Stimulated activated naive B cell treated with anti-CD40 and anti-IgM and Interleukin-4, amounts not matched to agents 10 μg/mL and 1 μg/mL and 100 μg/mL, for 72 hours (primary cell): Measurements from ENCODE around the gene PLAAT4.

Source experiments
- ATAC-seq, 2 donors: fragments of 150-1000 bp; cut with Tn5 transposase; replicated peaks; 2 replicates each; pipeline ENCODE4 v1.10.0; 2021; ENCODE audit warnings: moderate library complexity in 1 of 2
- DNase-seq: peaks from one replicate; pipeline ENCODE4 v3.0.0; 2021
- H3K27ac Mint-ChIP-seq: one replicate; pipeline ENCODE4 v1.8.0; 2022; ENCODE audit warnings: mild to moderate bottlenecking, mixed read lengths
- H3K27me3 Mint-ChIP-seq, 2 donors: one replicate each; pipeline ENCODE4 v1.8.0; 2022; ENCODE audit warnings: mixed read lengths in 2 of 2
- H3K36me3 Mint-ChIP-seq, 2 donors: one replicate each; pipeline ENCODE4 v1.8.0; 2022; ENCODE audit warnings: mixed read lengths in 2 of 2, mild to moderate bottlenecking in 1 of 2
- H3K4me1 Mint-ChIP-seq, 2 donors: one replicate each; pipeline ENCODE4 v1.8.0; 2022; ENCODE audit warnings: mixed read lengths in 2 of 2, mild to moderate bottlenecking in 1 of 2
- H3K4me3 Mint-ChIP-seq, 2 donors: one replicate each; pipeline ENCODE4 v1.8.0; 2022; ENCODE audit warnings: mild to moderate bottlenecking in 2 of 2, mixed read lengths in 2 of 2, moderate library complexity in 1 of 2
- H3K9me3 Mint-ChIP-seq, 2 donors: one replicate each; pipeline ENCODE4 v1.8.0; 2022; ENCODE audit warnings: mixed read lengths in 2 of 2, mild to moderate bottlenecking in 1 of 2

PLAAT4 gene, protein sequence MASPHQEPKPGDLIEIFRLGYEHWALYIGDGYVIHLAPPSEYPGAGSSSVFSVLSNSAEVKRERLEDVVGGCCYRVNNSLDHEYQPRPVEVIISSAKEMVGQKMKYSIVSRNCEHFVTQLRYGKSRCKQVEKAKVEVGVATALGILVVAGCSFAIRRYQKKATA

GRCh38 chr11:63536669-63537292, at the start of gene PLAAT4:
PLAAT4 (plus strand) TSS chr11:63536808; CDS start chr11:63536869, 61 bp downstream.
- no peaks in the 10 kb centered on the region for H3K9me3 Mint-ChIP-seq
- H3K4me3 Mint-ChIP-seq: peak within 1 kb of the TSS; percentile 75 to 77
- no peak for DNase-seq
- no peaks in the 10 kb centered on the region for H3K36me3 Mint-ChIP-seq
- H3K4me1 Mint-ChIP-seq: peaks cover 25 to 43% of the 10 kb centered on the region in 2 donors
- H3K27ac Mint-ChIP-seq: peak within 1 kb of the TSS; percentile 63
- no peaks in the 10 kb centered on the region for H3K27me3 Mint-ChIP-seq
- ATAC-seq: peak; percentile 44 to 52

DNA sequence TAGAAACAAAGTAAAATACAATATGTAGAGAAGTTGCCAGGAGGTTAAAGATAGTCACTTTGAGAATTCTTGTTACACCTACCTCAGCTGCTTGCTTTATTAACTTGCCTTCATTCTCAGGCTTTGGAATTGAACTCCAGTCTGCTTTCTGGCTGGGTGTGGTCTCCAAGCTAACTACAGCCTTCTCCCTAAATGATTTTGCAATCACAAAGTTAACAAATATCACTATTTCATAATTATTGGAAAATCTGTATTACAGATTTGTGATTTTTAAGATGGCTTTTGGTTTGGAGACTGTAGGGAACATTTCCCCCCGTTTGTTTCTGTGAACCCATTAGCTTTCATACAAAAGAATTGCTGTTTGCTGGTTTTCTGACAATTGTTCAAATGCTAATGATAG, 47.8 kb upstream of the PLAAT4 start:
- no peak for ATAC-seq
- H3K36me3 Mint-ChIP-seq: peaks cover 5 to 7% of the 10 kb centered on the region in 2 donors
- H3K27ac Mint-ChIP-seq: no peak overlapping the region
- peaks cover 14 to 22% of the 10 kb centered on the region in 2 donors for H3K9me3 Mint-ChIP-seq
- DNase-seq: no peak
- peaks cover 5 to 8% of the 10 kb centered on the region in 2 donors for H3K4me1 Mint-ChIP-seq
- peaks cover 48 to 69% of the 10 kb centered on the region in 2 donors for H3K27me3 Mint-ChIP-seq
- H3K4me3 Mint-ChIP-seq: no peak overlapping the region

DNA sequence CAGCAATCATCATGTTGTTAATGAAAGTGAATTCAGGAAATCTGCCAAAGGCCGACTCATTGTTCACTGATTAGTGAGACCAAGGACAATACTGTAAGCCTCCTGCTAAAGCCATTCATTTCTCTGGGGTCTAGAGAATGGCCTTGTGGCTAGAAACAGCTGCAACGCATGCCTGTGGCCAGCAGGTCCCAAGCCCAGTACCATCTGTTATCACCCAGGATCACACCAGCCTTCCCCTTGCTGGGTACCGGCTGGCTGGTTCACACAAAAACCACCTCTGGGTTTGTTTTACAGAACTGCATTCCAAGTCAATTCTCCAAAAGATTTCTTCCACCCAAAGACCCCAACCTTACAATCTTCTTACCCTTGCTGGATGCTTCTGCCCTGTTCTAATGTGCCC, 46.7 kb upstream of the PLAAT4 start:
- Mint-ChIP-seq H3K36me3 (peaks cover 3% of the 10 kb centered on the region in 2 donors), H3K4me1 (peaks cover 5 to 8% of the 10 kb centered on the region in 2 donors), H3K27ac (no peak overlapping the region), H3K4me3 (no peak overlapping the region), H3K9me3 (peaks cover 10 to 13% of the 10 kb centered on the region in 2 donors), H3K27me3 (peaks cover 50 to 67% of the 10 kb centered on the region in 2 donors)
- no peak for DNase-seq
- ATAC-seq: no peak

- Mint-ChIP-seq H3K27ac (no peak within 1 kb of the TSS), H3K27me3 (peaks cover 47 to 66% of the 10 kb centered on the region in 2 donors), H3K9me3 (peaks cover 4 to 5% of the 10 kb centered on the region in 2 donors), H3K36me3 (peaks cover 2 to 3% of the 10 kb centered on the region in 2 donors), H3K4me3 (peak within 1 kb of the TSS; percentile 44 to 69), H3K4me1 (peaks cover 5 to 8% of the 10 kb centered on the region in 2 donors)
- DNase-seq (no peak), ATAC-seq (no peak)
These were observed 45.9 kb upstream of the PLAAT4 start, which contains the start of gene PLAAT5 for GRCh38 chr11:63490551-63491239. PLAAT5 (minus strand) TSS chr11:63491167; CDS start chr11:63491034, 133 bp downstream.

GRCh38 chr11:63491240-63491587, 45.4 kb upstream of the PLAAT4 start:
- Mint-ChIP-seq H3K27ac (no peak overlapping the region), H3K27me3 (peaks cover 47 to 67% of the 10 kb centered on the region in 2 donors), H3K4me1 (peaks cover 5 to 8% of the 10 kb centered on the region in 2 donors), H3K9me3 (peaks cover 3 to 4% of the 10 kb centered on the region in 2 donors), H3K36me3 (peaks cover 2 to 3% of the 10 kb centered on the region in 2 donors), H3K4me3 (peak overlapping the region; percentile 44 to 69)
- ATAC-seq (no peak), DNase-seq (no peak)

GRCh38 chr11:63491636-63492372, 44.8 kb upstream of the PLAAT4 start:
- DNase-seq: no peak
- Mint-ChIP-seq H3K27me3 (peaks cover 48 to 73% of the 10 kb centered on the region in 2 donors), H3K9me3 (peaks cover 3 to 4% of the 10 kb centered on the region in 2 donors), H3K36me3 (peaks cover 2 to 3% of the 10 kb centered on the region in 2 donors), H3K4me3 (no peak overlapping the region), H3K4me1 (peaks cover 5 to 8% of the 10 kb centered on the region in 2 donors), H3K27ac (no peak overlapping the region)
- ATAC-seq: no peak

- Mint-ChIP-seq H3K9me3 (peaks cover 3 to 4% of the 10 kb centered on the region in 2 donors), H3K4me1 (peaks cover 5 to 8% of the 10 kb centered on the region in 2 donors), H3K27ac (no peak overlapping the region), H3K36me3 (peaks cover 2 to 3% of the 10 kb centered on the region in 2 donors), H3K27me3 (peaks cover 55 to 79% of the 10 kb centered on the region in 2 donors), H3K4me3 (no peak overlapping the region)
- no peak for ATAC-seq
- no peak for DNase-seq
These were observed 44.2 kb upstream of the PLAAT4 start for GRCh38 chr11:63492441-63492840.

DNA sequence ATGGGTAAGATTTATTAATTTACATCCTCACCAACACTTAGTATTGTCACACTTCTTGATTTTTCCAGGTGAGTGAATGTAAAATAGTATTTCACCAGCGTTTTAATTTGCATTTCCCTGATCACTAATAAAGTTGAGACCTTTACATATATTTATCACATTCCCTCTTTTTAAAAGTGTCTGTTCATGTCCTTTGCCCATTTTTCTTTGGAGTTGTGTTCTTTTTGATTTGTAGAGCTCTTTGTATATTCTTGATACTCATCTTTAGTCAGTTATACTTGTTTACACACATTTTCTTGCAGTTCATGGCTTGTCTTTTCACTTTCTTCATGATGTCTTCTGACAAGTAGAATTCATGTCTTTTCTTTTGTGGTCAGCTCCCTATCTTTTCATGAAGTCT, 43.5 kb upstream of the PLAAT4 start:
- H3K9me3 Mint-ChIP-seq: peaks cover 3 to 4% of the 10 kb centered on the region in 2 donors
- no peak for DNase-seq
- no peak overlapping the region for H3K27ac Mint-ChIP-seq
- peaks cover 5 to 8% of the 10 kb centered on the region in 2 donors for H3K4me1 Mint-ChIP-seq
- peaks cover 2 to 3% of the 10 kb centered on the region in 2 donors for H3K36me3 Mint-ChIP-seq
- H3K27me3 Mint-ChIP-seq: peaks cover 62 to 86% of the 10 kb centered on the region in 2 donors
- no peak for ATAC-seq
- no peak overlapping the region for H3K4me3 Mint-ChIP-seq

DNA sequence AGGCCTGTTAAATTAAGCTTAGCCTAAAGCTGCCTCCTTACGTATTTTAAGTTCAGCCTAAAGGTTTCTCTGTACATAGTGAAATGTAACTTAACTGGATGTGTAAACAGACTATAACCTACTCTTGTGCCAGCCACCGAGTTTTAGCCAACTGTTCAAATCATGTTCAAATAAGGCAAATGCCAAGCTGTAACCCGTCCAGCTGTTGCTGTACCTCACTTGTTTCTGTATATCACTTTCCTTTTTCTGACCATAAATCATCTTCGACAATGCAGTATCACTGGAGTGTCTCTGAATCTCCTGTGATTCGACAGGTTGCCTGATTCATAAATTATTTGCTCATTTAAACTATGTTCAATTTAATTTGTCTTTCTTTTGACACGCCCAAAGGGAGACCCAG, 41.6 kb upstream of the PLAAT4 start:
- H3K36me3 Mint-ChIP-seq: peaks cover 2 to 3% of the 10 kb centered on the region in 2 donors
- H3K27me3 Mint-ChIP-seq: peaks cover 64 to 83% of the 10 kb centered on the region in 2 donors
- H3K27ac Mint-ChIP-seq: no peak overlapping the region
- no peak for ATAC-seq
- H3K4me1 Mint-ChIP-seq: peaks cover 5 to 8% of the 10 kb centered on the region in 2 donors
- no peak overlapping the region for H3K4me3 Mint-ChIP-seq
- DNase-seq: no peak
- peaks cover 12% of the 10 kb centered on the region in 2 donors for H3K9me3 Mint-ChIP-seq

DNA sequence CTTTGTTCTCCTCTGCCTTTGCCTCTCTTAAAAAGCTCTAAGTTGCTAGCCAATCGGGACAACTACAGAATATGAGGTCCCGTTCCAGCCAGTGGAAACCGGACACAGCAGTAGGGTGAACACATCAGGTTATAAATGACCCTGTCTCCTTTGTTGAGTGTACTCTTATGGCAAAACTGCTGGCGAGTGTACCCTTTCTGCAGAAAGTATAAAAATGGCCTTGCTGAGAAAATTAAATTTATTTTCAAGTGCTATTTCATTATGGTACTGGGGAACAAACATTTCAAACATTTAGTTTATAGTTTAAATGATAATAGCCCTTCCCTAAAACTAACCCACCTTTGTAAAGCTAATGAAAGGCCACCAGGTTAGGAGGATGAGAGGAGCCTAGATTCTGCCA, 36.7 kb upstream of the PLAAT4 start:
- DNase-seq (no peak), ATAC-seq (no peak)
- Mint-ChIP-seq H3K4me3 (no peak overlapping the region), H3K27ac (no peak overlapping the region), H3K9me3 (peaks cover 15 to 17% of the 10 kb centered on the region in 2 donors), H3K27me3 (peaks cover 37 to 39% of the 10 kb centered on the region in 2 donors), H3K4me1 (no peaks in the 10 kb centered on the region), H3K36me3 (peaks cover 2 to 6% of the 10 kb centered on the region in 2 donors)

DNA sequence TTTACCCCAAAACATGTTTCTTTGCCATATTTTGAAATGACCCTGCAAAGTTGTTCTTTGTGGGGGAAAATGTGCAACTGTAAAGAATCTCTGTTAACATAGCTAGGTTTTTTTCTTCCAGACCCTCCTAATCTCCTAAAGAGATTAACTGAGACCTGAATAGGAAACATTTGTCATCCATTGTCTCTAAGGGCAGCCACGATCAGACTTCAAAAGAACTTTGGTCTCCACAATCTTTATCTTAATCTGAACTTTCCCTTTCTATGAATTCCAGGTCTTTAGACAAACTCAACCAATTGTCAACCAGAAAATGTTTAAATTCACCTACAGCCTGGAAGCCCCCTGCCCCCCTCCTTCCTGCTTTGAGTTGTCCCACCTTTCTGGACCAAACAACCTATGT, 35.4 kb upstream of the PLAAT4 start:
- Mint-ChIP-seq H3K36me3 (peaks cover 2 to 6% of the 10 kb centered on the region in 2 donors), H3K4me1 (peaks cover 0 to 10% of the 10 kb centered on the region in 2 donors)

DNA sequence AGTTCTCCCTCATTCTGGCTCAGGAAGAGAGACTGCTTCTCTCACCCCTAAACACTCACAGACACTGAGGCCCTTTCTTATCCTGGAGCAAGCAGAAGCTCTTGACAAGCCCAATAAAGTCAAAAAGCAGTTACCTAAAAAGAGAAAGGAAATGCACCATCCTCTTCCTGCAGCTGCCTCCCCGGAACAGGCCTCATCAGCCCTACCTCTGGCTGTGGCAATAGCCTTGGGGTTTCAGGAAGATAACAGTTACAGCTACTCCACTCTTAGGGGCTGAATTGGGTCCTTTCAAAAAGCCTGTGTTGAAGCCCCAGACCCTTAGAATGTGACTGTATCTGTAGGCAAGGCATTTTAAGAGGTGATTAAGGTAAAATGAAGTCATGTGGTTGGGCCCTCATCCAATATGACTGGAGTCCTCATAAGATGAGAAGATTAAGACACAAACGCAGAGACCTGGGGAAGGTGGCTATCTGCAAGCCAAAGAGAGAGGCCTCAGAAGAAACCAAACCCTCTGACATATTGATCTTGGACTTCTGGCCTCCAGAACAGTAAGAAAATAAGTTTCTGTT, 34.3 kb upstream of the PLAAT4 start:
- ATAC-seq (no peak), DNase-seq (no peak)
- peaks cover 38 to 44% of the 10 kb centered on the region in 2 donors for H3K27me3 Mint-ChIP-seq
- peaks cover 0 to 13% of the 10 kb centered on the region in 2 donors for H3K4me1 Mint-ChIP-seq
- H3K9me3 Mint-ChIP-seq: peaks cover 15 to 17% of the 10 kb centered on the region in 2 donors
- peaks cover 2 to 6% of the 10 kb centered on the region in 2 donors for H3K36me3 Mint-ChIP-seq
- no peak overlapping the region for H3K4me3 Mint-ChIP-seq
- no peak overlapping the region for H3K27ac Mint-ChIP-seq

More for the DNA sequence above, 35.4 kb upstream of the PLAAT4 start:
- Mint-ChIP-seq H3K4me3 (no peak overlapping the region), H3K27me3 (peaks cover 38 to 42% of the 10 kb centered on the region in 2 donors), H3K27ac (no peak overlapping the region), H3K9me3 (peaks cover 15 to 17% of the 10 kb centered on the region in 2 donors)
- ATAC-seq (no peak), DNase-seq (no peak)

DNA sequence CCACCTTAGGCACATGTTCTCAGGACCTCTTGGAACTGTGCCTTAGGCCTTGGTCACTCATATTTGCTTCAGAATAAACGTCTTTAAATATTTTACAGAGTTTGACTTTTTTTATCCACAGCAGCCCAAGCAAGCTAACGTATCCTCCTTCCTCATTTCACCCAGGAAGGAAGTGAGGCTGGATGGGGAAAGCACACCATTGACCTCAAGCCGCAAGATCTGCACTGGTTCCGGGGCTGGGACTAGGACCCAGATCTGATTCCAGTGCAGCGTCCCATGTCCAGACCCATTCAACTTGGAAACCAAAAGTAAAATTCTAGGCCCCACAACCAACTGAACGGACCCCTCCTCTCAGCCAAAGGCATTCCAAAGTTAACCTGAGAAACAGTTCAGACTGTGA, 33.1 kb upstream of the PLAAT4 start:
- Mint-ChIP-seq H3K27ac (no peak overlapping the region), H3K27me3 (peaks cover 37% of the 10 kb centered on the region in 2 donors), H3K9me3 (peaks cover 15% of the 10 kb centered on the region in 2 donors), H3K4me3 (no peak overlapping the region), H3K4me1 (peaks cover 0 to 13% of the 10 kb centered on the region in 2 donors), H3K36me3 (peaks cover 2 to 6% of the 10 kb centered on the region in 2 donors)
- no peak for ATAC-seq
- no peak for DNase-seq
